ENCODE data around the gene REPS2. TPM values are rescaled to one million over a fixed set of nuclear protein-coding genes. Genes with fewer than 3 reads are reported as not detected.

Gene REPS2
- total RNA-seq, 4 donors from 2014 or later: 4.0 to 12.6 (median 5.0) TPM

GRCh38 chrX:16978193-16978984 lies 31.9 kb downstream of the REPS2 start:
- DNase-seq (ENCODE audit: low spot score) (no peak), ATAC-seq (ENCODE audit: low FRiP score) (no peak)
- TF ChIP-seq, protein P1, sequence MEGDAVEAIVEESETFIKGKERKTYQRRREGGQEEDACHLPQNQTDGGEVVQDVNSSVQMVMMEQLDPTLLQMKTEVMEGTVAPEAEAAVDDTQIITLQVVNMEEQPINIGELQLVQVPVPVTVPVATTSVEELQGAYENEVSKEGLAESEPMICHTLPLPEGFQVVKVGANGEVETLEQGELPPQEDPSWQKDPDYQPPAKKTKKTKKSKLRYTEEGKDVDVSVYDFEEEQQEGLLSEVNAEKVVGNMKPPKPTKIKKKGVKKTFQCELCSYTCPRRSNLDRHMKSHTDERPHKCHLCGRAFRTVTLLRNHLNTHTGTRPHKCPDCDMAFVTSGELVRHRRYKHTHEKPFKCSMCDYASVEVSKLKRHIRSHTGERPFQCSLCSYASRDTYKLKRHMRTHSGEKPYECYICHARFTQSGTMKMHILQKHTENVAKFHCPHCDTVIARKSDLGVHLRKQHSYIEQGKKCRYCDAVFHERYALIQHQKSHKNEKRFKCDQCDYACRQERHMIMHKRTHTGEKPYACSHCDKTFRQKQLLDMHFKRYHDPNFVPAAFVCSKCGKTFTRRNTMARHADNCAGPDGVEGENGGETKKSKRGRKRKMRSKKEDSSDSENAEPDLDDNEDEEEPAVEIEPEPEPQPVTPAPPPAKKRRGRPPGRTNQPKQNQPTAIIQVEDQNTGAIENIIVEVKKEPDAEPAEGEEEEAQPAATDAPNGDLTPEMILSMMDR (IDR thresholded peaks at IDR 0.05): no peak

DNA sequence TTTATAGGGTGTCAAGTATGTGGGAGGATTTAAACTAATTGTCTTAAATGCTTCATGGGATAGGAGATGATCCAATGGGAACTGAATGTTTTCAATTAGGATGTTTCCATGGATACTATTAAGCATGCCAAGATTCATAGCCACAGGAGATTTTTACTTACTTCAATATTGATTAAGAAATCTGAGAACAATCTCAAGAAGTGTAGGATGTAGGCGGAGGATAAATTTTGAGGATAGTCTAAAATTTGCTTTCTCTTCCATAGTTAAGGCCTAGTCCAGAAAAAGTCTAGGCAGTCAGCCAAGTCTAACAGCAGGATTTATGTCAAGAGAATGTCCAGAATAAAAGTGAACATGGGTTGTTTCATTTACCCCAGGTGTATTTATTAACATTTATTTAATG lies 32.8 kb downstream of the REPS2 start:
- TF ChIP-seq, protein P1 (IDR thresholded peaks at IDR 0.05): no peak
- ATAC-seq (ENCODE audit: low FRiP score): no peak
- no peak for DNase-seq (ENCODE audit: low spot score)

DNA sequence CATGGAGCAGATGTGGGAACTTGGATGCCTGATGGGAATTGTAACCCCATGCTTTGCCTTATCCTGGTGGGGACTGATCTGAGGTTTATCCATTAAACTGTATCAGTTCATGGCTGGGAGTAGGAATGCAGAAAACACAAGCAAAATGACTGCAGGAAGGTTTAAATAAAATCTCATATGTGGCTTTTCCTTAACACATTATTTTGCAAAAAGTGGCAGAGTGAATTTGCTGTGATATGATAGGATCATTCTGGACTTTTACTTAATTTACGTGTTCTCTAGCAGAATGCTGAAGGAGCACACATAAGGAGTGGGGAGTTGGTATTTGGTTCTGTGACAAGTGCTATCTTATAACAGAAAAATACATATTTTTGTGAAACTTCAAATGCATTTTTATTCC lies 34.8 kb downstream of the REPS2 start:
- DNase-seq (ENCODE audit: low spot score) (no peak), ATAC-seq (ENCODE audit: low FRiP score) (no peak)
- TF ChIP-seq, protein P1 (IDR thresholded peaks at IDR 0.05): no peak

DNA sequence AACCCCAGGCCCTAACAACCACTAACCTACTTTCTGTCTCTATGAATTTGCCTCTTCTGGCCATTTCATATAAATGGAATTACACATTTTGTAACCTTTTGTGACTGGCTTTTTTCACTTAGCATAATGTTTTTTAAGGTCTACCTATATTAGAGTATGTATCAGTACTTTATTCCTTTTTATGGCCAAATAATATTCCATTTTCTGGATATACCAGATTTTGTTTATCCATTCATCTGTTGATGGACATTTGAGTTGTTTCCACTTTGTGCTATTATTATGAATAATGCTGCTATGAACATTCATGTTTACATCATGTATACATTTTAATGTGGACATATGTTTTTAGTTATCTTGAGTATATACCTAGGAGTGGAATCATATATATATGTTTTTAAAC lies 35.5 kb downstream of the REPS2 start:
- ATAC-seq (ENCODE audit: low FRiP score) (no peak), DNase-seq (ENCODE audit: low spot score) (no peak)
- TF ChIP-seq, protein P1 (IDR thresholded peaks at IDR 0.05): no peak

- TF ChIP-seq, protein P1 (IDR thresholded peaks at IDR 0.05): no peak
- ATAC-seq (ENCODE audit: low FRiP score) (no peak), DNase-seq (ENCODE audit: low spot score) (no peak)
These were observed 36.6 kb downstream of the REPS2 start for GRCh38 chrX:16983051-16983450.

DNA sequence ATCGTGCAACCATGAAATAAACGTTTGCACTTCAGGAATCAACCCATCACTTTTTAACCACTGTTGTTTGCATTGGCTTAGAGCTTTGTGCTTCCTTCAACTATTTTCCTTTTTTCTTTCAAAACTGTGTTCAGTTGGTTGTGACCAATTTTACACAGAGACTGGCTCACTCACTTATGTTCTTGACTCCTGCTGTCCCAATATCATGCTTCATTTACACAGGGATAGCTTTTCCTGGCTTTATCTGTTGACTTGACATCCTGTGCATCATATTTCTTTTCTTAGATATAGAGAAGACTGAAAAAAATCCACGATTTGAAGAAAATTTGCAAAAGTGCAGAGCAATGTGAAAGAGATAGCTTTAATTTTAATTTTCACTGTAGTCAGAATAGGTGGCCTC lies 38.8 kb downstream of the REPS2 start:
- ATAC-seq (ENCODE audit: low FRiP score): no peak
- DNase-seq (ENCODE audit: low spot score): no peak
- TF ChIP-seq, protein P1 (IDR thresholded peaks at IDR 0.05): no peak

DNA sequence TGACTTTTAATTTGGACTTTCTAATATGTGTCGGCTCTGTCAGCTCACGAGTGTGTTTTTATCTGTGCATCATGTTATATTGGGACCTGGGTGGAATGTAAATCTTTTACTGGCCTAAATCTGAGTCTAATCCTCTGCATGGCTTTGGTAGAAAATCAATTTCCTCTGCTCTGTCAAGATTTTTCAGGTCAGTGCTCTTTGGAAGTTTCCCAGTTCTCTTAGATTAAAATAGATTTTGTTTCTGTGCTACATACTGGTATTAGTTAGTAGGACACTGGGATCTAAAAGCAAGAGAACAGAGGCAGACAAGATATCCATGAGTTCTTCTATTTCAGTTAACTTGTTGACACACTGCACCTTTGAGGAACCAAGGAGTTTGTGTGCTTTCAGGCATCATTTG lies 39.7 kb downstream of the REPS2 start:
- DNase-seq (ENCODE audit: low spot score) (no peak), ATAC-seq (ENCODE audit: low FRiP score) (no peak)
- TF ChIP-seq, protein P1 (IDR thresholded peaks at IDR 0.05): no peak
